Measurements from ENCODE around the gene DHX9.
A peak's percentile ranks its signal among the peaks of the same experiment; 100 is the strongest.

The DHX9 gene

DNA sequence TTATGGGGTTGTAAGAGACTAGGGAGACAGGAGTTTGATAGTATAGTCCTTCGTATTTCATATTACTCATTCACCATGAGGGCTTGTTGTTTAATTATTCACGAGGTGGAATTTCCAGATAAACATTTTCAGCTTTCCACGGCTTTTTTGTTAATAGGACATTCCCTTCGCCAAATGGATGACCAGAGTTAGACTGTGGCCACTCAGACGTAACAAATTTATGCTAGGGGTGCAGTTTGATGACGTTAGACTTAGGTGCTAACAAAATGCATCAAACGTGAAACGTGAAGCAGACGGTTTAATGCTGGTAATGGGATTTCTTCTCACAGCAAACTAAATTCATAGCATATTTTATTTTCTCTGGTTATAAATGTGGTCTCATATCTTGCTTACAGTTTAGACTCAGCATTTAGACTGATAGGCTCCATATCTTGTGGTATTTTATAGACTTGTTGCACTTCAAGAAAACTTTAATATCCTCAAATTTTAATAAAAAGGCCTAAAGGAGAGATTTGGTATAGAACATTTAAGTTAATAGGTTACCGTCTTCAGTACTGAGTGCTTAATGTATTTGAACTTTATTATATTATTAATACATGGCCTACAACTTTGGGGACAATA lies 2.3 kb downstream of the DHX9 start:
- DNase-seq (ENCODE audit: low spot score), result peak; percentile 10

GRCh38 chr1:182842265-182842664 lies 3.1 kb downstream of the DHX9 start:
- no peak for DNase-seq (ENCODE audit: low spot score)

- no peak for DNase-seq (ENCODE audit: low spot score)
Observed at GRCh38 chr1:182845379-182845778, 6.2 kb downstream of the DHX9 start.

DNA sequence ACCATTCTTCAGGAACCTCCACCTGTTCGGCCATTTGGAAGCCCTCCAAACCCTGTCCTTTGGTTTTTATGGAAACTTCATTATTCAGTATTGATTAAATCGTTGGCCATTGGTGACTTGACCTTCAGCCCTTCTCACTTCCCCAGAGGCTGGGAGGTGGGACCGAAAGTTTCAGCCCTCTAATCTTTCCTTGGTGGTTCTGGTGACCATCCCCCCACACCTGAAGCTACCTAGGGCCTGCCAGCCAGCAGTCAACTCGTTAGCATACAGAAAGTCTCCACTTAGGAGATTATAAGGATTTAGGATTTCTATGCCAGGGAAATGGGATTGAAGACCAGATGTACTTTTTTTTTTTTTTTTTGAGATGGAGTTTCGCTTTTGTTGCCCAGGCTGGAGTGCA lies 6.7 kb downstream of the DHX9 start:
- no peak for DNase-seq (ENCODE audit: low spot score)

GRCh38 chr1:182847105-182847504 lies 8.0 kb downstream of the DHX9 start:
- no peak for DNase-seq (ENCODE audit: low spot score)

- DNase-seq (ENCODE audit: low spot score), result no peak
Observed at GRCh38 chr1:182848736-182849135, 9.6 kb downstream of the DHX9 start.

DNA sequence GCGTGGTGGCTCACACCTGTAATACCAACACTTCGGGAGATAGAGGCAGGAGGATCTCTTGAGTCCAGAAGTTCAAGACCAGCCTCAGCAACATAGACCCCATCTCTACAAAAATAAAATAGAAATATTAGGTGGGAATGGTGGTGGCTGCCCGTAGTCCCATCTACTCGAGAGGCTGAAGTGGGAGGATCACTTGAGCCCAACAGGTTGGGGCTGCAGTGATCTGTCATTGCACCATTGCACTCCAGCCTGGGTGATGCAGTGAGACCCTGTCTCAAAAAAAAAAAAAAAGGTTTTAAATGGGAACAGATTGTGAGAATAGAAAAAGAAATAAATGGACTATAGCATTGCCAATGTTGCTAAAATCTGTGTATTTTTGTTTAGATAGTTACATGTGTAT lies 11.2 kb downstream of the DHX9 start:
- no peak for DNase-seq (ENCODE audit: low spot score)

GRCh38 chr1:182851825-182852224 lies 12.7 kb downstream of the DHX9 start:
- no peak for DNase-seq (ENCODE audit: low spot score)

DNA sequence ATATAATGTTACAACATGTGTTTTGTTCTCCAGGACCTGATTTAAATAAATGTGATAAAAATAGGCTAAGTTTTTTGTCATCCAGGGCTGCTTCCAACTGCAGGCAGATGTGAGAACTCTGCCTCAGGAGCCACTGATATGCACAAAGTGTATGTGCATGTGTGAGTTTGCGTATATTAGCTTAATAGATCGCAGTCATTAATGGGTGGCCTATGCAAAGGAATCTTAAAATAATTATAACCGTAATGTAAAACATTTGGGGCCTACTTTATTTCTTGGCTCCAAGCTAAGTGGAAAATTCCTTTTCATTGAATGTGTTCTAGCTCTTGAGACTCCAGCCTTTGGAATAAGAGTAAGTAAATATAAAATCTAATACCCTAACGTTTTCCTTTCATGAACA lies 16.8 kb downstream of the DHX9 start:
- DNase-seq (ENCODE audit: low spot score), result no peak

DNA sequence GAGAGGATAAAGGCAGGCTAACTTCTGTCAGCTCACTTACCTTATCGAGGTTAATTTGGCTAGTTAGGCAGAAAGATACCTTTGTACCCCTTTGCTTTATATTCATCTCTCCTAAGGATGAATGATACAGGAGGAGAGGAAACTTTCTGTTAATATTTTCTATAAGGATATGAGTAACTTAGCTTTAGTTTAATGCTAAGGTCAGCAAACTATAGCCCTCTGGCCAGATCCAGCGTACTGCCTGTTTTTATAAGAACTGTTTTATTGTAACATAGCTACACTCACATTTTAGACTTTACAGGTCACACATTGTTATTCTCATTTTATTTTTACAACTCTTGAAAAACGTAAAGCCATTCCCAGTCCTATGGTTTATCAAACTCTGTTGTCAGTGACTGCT lies 18.1 kb downstream of the DHX9 start:
- DNase-seq (ENCODE audit: low spot score), result no peak

DNA sequence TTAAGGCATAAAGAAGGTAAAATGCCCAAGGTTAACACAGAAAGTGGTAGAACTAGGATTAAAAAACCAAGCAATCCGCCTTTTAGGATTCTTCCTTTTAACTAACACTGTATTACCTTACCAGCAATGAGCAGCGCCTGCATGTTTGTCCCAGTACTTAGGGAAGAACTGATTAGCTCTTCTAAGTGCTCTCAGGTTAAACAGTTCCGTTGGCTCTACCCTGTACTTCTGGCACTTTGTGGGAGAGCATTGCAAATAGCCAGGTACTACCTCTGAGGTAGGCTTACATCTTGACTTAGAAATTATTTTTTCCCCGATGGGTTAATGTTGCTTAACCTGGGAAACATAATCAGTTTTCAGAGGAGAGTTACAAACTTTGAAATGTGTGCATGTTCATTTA lies 21.5 kb downstream of the DHX9 start:
- no peak for DNase-seq (ENCODE audit: low spot score)

- DNase-seq (ENCODE audit: low spot score), result no peak
Observed at GRCh38 chr1:182861994-182862393, 22.8 kb downstream of the DHX9 start.

- DNase-seq (ENCODE audit: low spot score), result no peak
Observed at GRCh38 chr1:182862827-182863226, 23.7 kb downstream of the DHX9 start.

DNA sequence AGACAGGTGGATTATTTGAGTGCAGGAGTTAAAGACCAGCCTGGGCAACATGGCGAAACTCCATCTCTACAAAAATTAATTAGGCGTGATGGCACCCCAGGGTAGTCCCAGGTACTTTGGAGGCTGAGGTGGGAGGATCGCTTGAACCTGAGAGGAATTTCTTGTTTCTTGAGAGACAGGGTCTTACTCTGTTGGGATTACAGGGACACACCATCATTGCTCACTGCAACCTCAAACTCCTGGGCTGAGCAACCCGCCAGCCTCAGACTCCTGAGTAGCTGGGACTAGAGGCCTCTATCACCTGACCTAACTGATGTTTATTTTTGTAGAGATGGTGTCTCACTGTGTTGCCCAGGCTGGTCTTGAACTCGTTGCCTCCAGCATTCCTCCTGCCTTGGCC lies 24.8 kb downstream of the DHX9 start:
- DNase-seq (ENCODE audit: low spot score), result no peak

- DNase-seq (ENCODE audit: low spot score), result no peak
Observed at GRCh38 chr1:182867861-182868260, 28.7 kb downstream of the DHX9 start.

- DNase-seq (ENCODE audit: low spot score), result no peak
Observed at GRCh38 chr1:182869241-182869666, 30.1 kb downstream of the DHX9 start.

DNA sequence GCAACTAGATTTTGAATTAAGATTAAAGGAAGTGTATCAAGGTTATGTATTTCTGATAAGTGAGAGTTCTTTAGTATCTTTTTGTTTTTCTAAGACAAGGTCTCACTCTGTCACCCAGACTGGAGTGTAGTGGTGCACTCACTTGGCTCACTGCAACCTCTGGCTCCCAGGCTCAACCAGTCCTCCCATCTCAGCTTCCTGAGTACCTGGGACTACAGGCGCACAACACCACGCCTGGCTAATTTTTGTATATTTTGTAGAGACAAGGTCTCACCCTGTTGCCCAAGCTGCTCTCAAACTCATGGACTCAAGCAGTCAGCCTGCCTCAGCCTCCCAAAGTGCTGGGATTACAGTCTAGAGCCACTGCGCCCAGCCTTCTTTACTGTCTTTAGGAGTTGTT lies 33.7 kb downstream of the DHX9 start:
- DNase-seq (ENCODE audit: low spot score), result no peak

DNA sequence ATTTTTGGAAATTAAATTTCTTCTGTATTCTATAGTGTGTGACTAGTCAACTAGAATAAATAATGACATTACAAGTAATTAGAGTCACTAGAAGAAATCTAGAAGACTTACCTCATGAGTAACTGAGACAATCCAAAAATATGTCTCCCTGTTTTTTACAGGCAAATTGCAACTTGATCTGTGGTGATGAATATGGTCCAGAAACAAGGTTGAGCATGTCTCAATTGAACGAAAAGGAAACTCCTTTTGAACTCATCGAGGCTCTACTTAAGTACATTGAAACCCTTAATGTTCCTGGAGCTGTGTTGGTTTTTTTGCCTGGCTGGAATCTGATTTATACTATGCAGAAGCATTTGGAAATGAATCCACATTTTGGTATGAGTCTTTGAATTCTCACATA lies 36.7 kb downstream of the DHX9 start:
- DNase-seq (ENCODE audit: low spot score), result no peak

DNA sequence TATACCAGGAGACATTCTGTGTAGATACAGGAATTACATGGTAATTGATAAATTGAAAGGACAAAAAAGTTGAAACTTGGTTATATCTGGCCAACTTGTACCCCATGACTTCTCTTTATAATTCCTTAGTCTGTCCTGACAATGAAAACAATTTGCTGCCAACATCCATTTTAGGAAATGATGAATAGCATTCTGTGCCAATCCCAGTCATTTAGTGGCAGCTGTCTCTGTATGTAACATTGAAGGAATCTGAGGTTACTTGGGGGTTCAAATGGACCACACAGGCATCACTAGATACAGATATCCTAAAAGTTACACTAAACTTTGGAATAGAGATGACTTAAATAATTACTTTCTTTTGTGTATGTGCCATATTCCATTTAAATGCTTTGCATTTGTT lies 38.2 kb downstream of the DHX9 start:
- no peak for DNase-seq (ENCODE audit: low spot score)

- DNase-seq (ENCODE audit: low spot score), result no peak
Observed at GRCh38 chr1:182877842-182878241, 38.7 kb downstream of the DHX9 start.

DNA sequence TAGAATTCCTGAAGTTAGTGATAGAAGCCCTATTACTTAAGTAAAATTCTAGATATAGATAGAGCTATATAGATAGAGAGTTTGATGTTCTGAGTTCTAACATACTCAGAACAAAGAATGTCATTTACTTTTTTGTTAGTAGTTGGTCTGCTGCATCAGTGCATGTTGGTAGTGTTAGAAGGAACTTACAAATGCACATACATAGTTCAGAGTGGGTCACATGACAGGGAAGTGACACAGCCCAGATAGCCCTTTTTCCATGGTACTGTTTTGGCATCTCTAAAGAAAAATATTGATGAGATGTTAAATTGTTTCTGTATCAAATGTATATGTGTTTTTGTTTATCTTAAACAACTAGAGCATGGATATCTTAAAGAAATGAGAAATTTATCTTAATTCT lies 45.7 kb downstream of the DHX9 start:
- DNase-seq (ENCODE audit: low spot score), result no peak

GRCh38 chr1:182885591-182885990 lies 46.4 kb downstream of the DHX9 start:
- no peak for DNase-seq (ENCODE audit: low spot score)

DNA sequence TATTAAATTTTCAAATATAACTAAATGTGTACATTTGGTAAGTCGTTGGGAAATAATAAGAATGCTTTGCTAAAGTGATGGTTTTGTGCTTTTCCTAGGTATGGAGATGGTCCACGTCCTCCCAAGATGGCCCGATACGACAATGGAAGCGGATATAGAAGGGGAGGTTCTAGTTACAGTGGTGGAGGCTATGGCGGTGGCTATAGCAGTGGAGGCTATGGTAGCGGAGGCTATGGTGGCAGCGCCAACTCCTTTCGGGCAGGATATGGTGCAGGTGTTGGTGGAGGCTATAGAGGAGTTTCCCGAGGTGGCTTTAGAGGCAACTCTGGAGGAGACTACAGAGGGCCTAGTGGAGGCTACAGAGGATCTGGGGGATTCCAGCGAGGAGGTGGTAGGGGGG lies 47.8 kb downstream of the DHX9 start:
- DNase-seq (ENCODE audit: low spot score), result no peak

DNA sequence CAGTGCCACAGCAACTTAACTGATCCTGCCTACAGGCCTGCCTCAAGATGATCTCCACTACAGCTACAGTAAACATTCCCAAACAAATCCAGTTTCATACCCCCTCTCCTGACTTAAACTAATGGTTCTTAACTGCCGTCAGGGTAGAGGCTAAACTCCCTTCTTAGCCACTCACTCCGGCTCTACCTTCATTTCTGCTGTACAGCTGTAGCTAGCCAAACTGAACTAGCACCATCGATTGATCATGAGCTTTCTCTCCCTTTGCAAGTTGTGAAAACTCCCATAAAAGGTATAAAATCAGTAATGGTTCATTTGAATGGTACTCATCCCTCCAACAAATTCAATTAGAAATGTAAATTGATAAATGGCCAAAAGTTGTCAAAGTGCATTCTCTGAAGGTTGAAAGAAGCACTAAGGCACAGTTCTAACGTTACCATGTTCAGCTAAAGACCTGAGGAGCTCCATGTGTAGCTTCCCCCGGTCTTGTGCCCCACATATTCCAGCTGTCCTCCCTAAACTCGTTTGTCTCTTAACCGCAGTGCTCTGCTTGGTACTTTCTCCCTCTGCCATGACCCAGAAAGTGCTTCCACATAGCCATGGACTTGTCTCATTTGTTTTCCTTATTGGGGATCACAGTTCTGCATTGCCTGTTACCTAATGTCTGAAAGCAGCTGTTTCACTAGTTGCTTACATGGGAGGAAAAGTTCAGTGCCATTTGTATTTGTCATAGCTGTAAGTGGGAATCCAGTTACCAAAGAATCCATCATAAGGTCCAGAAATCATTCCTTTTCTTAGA lies 49.8 kb downstream of the DHX9 start:
- DNase-seq (ENCODE audit: low spot score), result no peak

Measured in kidney capillary endothelial cell (primary cell).